Middle frontal gyrus (tissue), 1 donor: Measurements from ENCODE around the gene PDE2A.

ENCODE experiments used
- DNase-seq: peaks from one replicate; pipeline ENCODE4 v3.0.0-alpha.2; 2015; ENCODE audit warnings: low spot score; ENCODE audit errors: extremely low spot score

PDE2A gene

DNA sequence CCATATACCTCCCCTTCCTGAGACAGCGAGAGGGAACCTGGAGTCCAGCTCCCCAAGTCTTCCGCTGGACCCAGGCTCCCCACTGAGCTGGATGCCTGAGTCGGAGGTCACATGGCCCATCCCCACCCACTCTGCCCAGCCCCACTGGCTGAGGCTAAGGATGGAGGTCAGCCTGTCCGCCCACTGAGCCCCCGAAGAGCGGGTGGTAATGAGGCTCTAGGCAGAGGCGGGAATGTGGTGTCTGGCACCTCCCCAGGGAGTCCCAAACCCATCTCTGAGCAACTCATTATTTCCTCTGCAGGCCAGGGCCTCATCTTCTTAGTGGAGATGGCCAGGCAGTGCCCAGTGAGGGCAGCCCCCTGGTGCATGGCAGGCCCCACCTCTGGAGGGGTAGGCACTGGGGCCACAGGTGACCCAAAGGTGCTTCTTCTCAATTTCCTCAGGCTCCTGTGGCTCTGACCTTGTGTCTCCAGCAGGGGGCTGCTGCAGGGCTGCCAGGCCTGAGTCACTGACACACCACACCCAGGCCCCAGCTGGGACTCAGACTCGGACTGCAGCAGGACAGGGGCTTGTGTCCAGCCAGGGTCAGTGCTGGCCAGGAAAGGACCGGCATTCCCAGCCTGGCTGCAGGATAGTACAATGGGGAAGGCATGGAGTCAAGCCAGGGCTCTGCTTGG lies 10.2 kb upstream of the PDE2A start:
- DNase-seq, result no peak

- DNase-seq, result no peak
Measured at GRCh38 chr11:72683782-72684200, 9.6 kb upstream of the PDE2A start.

DNA sequence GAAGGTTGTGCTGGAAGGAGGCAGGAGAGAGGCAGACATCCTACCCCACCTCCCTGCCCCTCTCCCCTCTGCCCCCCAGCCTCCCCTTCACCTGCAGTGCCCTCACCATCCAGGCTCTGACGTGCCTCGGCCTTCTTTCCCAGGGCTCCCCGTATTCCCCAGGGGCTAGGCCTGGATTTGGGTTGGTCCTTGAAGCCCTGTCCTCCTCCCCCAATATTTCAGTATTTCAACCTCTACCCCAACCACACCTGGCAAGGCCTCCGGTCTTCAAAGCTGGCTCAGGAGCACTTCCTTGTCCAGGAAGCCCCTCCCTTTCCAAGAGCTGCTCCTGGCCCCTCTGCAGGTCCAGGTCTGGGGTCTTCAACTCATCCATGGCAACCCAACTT lies 8.6 kb upstream of the PDE2A start:
- no peak for DNase-seq

- DNase-seq, result no peak
Measured at GRCh38 chr11:72682238-72682857, 8.1 kb upstream of the PDE2A start.

DNA sequence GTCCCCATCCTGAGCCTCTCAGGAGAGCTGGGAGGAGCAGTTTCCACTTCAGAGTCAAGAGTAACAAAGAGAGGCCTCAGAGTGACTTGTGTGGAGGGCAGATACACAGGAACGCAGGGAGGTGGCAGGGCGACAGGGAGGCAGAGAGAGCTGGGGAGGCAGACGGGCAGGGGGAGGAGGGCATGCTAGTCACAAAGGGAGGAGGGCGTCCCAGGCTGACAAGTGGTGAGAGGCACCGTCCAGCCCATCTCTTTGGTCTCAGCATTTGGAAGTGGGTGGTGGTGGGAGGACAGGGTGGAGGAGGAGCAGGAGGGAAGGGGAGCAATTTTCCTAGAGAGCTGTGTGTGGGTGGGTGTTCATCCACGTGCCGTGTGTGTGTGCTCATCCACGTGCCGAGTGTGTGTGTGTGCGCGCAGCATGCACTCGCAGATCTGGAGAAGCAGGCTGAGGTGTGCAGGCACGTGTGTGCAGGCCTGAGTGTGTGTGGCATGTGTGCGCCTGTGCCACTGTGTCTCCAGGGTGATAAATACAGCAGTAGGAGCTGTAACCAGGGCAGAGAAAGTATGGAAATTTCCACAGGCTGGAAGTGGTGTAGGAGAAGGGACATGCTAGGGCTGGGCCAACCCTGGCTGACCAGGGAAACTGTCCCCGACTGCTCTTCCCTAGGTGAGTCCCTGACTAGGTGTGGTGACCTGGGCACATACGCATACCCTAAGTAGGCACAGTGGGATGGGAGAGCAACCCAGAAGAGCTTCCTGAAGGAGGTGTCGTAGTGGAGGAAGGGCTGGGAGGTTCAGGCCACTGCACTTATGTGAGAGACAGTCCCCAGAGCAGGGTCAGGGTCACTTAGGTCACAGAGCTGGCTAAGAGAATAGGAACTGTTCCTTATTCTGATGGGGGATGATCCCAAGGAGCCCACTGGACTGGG lies 7.3 kb upstream of the PDE2A start:
- DNase-seq, result no peak

GRCh38 chr11:72680624-72681158 lies 6.5 kb upstream of the PDE2A start:
- no peak for DNase-seq

DNA sequence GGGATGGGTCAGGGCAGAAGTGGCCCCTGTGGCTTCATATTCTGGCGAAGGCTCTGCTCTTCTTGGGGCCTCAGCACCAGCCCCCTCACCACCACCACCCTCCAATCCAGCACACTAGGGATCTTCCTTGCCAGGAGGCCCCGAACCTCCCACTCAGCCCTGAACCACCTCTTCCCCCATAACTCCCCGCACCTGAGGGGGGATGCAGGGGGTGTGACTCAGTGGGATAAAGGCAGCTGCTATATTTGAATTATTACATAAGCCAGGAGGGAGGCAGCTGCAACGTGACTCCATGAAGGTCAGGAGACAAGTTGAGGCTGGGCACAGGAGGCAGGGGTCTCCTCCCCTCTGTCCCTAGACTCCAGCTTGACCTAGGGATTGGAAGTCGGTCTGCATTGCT lies 5.6 kb upstream of the PDE2A start:
- DNase-seq, result no peak

- no peak for DNase-seq
Measured at GRCh38 chr11:72678524-72678923, 4.3 kb upstream of the PDE2A start.

GRCh38 chr11:72676861-72677341 lies 2.7 kb upstream of the PDE2A start:
- DNase-seq, result no peak

GRCh38 chr11:72675221-72675620 lies 999 bp upstream of the PDE2A start:
- no peak for DNase-seq

- no peak for DNase-seq
Measured at GRCh38 chr11:72673284-72673942, 809 bp downstream of the PDE2A start.

DNA sequence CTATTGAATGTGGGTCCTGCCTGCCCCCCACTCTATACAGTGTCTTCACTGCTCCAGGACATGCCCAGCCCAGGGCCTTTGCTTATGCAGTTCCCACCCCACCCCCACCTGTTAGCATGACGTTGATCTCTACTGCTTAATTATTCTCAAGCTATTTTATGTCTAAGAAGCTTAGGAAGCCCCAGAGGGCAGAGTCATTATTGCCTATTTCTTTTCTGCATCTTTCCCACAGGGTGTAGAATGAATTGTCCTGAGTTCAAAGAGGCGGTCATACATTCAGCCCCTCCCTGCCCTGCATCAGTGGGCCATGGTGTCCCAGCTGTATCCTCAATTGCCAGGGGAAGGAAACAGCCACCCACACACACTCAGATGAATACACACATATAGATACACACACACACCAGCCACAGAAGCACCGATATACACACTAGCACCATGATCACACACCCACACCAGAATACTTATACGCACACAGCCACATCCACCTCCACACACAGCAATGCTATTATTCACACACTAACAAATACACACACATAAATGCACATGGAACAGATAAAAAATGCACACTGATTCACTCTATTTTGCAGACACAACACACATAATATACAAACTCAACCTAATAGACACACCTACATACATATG lies 1.5 kb downstream of the PDE2A start:
- DNase-seq, result no peak

DNA sequence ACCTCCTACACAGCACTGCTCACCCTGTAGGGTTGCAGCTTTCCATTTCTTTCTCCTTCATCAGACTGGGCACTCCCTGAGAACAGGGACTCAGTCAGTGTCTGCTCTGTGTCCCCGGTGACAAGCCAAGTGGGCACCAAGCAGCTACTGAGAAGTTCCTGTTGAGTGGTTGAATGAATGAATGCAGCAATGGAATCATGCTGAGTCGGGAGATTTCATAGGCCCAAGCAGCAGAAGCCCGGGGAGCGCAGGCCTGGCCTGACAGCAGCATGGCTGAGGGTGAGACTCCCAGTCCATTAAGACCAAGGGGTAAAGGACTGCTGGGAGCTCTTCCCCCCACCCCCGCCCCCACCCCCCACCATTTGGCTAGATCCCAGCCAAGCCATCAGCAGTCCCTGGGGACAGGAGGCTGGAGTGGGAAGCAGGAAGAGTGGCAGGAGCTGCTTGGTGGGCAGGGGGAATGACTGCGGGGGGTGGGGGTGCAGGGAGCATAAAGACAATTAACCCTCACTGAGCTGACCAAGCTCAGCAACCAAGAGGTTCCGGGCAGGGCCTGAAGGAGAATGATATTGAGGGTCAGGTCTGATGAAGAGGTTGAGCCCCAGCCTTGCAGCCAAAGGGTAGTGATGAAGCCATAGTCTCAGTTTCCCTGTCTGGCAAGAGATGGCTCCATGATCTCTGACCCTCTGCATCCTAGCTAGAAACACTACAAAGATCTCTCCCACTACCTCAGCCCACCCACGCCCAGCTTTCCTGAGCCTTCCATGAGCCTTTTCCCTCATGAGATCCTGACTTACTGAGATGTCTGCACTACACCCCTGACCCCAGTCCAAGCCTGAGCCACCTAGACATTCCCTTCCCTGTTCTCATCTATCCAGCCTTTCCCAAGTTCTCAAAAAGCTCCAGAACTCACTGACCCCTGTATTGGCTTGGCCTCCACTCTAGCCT lies 2.8 kb downstream of the PDE2A start:
- DNase-seq, result no peak

DNA sequence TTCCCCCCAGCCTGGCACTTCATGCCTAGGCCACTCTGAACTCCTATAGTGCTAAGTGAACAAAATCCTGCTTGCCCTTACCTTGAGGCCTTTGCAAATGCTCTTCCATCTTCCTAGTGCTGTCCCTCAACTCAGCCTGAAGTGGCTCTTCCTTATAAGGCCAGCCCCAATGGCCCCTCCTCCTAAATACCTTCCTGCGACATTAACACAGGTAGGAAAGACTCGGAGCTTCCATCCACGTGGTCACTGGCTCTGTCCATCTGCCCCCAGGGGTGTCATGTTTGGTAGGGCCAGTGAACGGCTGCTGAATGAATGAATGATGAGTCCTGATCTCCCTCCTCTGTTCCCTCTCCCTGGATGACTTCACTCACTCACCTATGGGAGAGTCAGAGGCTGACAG lies 4.2 kb downstream of the PDE2A start:
- no peak for DNase-seq

DNA sequence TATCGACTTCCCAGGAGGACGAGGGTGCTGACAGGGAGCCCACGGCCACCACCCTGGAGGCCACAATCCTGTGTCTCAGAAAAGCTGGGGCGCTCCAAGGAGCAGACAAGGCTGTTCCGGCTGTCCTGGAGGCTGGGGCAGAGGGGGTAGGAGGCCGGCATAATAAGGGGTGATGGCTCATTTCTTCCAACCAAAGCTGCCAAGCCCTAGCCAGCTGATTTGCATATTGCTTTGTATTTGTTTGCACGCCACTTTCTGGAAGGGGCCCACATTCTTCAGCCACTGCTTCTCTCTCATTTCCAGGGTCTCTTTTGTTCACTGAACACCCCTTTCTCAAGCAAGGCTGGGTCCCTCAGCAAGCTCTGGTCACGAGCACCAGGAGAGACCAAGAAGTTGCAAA lies 4.7 kb downstream of the PDE2A start:
- DNase-seq, result no peak

GRCh38 chr11:72668629-72669347 lies 5.4 kb downstream of the PDE2A start:
- no peak for DNase-seq

GRCh38 chr11:72665911-72666472 lies 8.2 kb downstream of the PDE2A start:
- no peak for DNase-seq

GRCh38 chr11:72662036-72662435 lies 12.2 kb downstream of the PDE2A start:
- no peak for DNase-seq

DNA sequence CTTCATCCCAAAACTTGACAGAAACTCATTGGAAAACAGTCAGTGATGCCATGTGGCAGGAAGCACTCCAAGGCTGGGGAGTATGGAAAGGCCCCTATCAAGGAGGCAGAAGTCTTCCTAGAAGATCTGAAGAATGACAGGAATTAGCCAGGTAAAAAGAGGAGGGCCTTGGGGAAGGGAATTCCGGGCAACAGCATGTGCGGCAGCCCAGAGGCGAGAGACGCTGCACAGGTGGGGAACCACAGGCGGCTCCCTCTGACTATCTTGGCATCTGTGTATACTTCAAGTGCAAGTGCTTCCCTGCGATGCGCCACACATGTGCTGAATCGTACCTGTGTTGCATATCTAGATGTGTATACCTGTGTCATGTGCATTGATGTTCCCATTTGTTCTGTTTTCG lies 12.7 kb downstream of the PDE2A start:
- DNase-seq, result no peak
